ENCODE data around the gene TRAPPC12. TPM values are rescaled to one million over a fixed set of nuclear protein-coding genes. Genes with fewer than 3 reads are reported as not detected.

Gene TRAPPC12
- polyA plus RNA-seq, 1 donor from 2014 or later = 76.2 TPM

DNA sequence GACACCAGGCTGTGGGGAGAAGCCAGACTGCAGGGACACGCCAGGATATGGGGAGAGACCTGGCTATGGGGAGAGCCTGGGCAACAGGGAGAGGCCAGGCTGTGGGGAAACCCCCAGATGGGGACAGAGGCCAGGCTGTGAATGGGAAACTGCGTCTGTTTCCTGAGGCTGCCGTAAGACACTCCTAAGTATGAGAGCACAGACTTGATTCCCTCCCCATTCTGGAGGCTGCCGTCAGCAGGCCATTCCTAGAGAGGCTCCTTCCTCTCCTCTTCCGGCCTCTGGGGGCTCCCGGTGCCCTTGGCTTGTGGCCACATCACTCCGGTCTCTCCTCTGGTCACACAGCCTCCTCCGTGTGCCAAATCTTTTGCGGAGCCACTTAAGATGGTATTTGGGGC lies 107.5 kb downstream of the TRAPPC12 start:
- H3K36me3 ChIP-seq (ENCODE audit: insufficient read depth, low read length) = no peaks in the 10 kb centered on the region
- H3K9me2 ChIP-seq (ENCODE audit: insufficient read depth, low read length) = no peaks in the 10 kb centered on the region
- H4K20me1 ChIP-seq (ENCODE audit: insufficient read depth) = no peaks in the 10 kb centered on the region
- no peak overlapping the region for H3K27ac ChIP-seq (ENCODE audit: low read length)
- H3K4me2 ChIP-seq (ENCODE audit: low read length) = no peak overlapping the region
- H3K27me3 ChIP-seq (ENCODE audit: insufficient read depth, low read depth, low read length) = no peaks in the 10 kb centered on the region
- no peak overlapping the region for H3K9ac ChIP-seq (ENCODE audit: low read length)
- H3K9me3 ChIP-seq (ENCODE audit: low read length) = no peaks in the 10 kb centered on the region
- H3K79me2 ChIP-seq (replicated peaks; ENCODE audit: insufficient read depth, low read length) = no peaks in the 10 kb centered on the region
- no peak overlapping the region for H2AFZ ChIP-seq (ENCODE audit: low read depth, low read length)
- TF ChIP-seq SMC3 (conservative IDR thresholded peaks at IDR 0.05; ENCODE audit: poor library complexity) (no peak), TAF1 (IDR thresholded peaks at IDR 0.05; ENCODE audit: low read depth) (no peak), MXI1 (conservative IDR thresholded peaks at IDR 0.05; ENCODE audit: poor library complexity, severe bottlenecking) (no peak), EP300 (conservative IDR thresholded peaks at IDR 0.05; ENCODE audit: poor library complexity, severe bottlenecking) (no peak), EZH2 (IDR thresholded peaks at IDR 0.05; ENCODE audit: borderline replicate concordance, insufficient read depth, low read length, poor library complexity, severe bottlenecking) (no peak), POLR2AphosphoS5 (IDR thresholded peaks at IDR 0.05) (no peak), RAD21 (conservative IDR thresholded peaks at IDR 0.05) (no peak)
- TF ChIP-seq, protein P1, sequence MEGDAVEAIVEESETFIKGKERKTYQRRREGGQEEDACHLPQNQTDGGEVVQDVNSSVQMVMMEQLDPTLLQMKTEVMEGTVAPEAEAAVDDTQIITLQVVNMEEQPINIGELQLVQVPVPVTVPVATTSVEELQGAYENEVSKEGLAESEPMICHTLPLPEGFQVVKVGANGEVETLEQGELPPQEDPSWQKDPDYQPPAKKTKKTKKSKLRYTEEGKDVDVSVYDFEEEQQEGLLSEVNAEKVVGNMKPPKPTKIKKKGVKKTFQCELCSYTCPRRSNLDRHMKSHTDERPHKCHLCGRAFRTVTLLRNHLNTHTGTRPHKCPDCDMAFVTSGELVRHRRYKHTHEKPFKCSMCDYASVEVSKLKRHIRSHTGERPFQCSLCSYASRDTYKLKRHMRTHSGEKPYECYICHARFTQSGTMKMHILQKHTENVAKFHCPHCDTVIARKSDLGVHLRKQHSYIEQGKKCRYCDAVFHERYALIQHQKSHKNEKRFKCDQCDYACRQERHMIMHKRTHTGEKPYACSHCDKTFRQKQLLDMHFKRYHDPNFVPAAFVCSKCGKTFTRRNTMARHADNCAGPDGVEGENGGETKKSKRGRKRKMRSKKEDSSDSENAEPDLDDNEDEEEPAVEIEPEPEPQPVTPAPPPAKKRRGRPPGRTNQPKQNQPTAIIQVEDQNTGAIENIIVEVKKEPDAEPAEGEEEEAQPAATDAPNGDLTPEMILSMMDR (IDR thresholded peaks at IDR 0.05; ENCODE audit: poor library complexity, severe bottlenecking) = no peak
- TF ChIP-seq, protein P2, sequence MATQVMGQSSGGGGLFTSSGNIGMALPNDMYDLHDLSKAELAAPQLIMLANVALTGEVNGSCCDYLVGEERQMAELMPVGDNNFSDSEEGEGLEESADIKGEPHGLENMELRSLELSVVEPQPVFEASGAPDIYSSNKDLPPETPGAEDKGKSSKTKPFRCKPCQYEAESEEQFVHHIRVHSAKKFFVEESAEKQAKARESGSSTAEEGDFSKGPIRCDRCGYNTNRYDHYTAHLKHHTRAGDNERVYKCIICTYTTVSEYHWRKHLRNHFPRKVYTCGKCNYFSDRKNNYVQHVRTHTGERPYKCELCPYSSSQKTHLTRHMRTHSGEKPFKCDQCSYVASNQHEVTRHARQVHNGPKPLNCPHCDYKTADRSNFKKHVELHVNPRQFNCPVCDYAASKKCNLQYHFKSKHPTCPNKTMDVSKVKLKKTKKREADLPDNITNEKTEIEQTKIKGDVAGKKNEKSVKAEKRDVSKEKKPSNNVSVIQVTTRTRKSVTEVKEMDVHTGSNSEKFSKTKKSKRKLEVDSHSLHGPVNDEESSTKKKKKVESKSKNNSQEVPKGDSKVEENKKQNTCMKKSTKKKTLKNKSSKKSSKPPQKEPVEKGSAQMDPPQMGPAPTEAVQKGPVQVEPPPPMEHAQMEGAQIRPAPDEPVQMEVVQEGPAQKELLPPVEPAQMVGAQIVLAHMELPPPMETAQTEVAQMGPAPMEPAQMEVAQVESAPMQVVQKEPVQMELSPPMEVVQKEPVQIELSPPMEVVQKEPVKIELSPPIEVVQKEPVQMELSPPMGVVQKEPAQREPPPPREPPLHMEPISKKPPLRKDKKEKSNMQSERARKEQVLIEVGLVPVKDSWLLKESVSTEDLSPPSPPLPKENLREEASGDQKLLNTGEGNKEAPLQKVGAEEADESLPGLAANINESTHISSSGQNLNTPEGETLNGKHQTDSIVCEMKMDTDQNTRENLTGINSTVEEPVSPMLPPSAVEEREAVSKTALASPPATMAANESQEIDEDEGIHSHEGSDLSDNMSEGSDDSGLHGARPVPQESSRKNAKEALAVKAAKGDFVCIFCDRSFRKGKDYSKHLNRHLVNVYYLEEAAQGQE (IDR thresholded peaks at IDR 0.05; ENCODE audit: borderline replicate concordance) = no peak
- H3K4me3 ChIP-seq (ENCODE audit: low read length) = no peak overlapping the region
- H3F3A ChIP-seq (ENCODE audit: insufficient read depth, low read length, poor library complexity, severe bottlenecking) = no peaks in the 10 kb centered on the region

DNA sequence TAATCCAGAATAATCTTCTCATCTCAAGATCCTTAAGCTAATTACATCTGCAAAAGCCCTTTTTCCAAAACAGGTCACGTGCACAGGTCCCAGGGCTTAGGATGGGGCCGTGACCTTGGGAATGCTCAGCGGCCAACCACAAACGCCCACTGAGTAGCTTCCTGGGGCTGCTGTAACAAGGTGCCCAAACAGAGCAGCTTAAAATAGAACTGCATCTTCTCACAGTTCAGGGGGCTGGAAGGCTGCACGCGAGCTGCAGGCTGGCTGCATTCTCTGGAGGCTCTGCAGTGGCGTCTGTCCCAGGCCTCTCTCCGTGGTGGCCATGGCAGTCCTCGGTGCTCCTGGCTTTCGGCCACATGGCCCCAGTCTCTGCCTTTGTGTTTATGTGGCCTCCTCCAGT lies 107.9 kb downstream of the TRAPPC12 start:
- TF ChIP-seq, protein P2 (IDR thresholded peaks at IDR 0.05; ENCODE audit: borderline replicate concordance) = no peak
- no peak for TF ChIP-seq EZH2 (IDR thresholded peaks at IDR 0.05; ENCODE audit: borderline replicate concordance, insufficient read depth, low read length, poor library complexity, severe bottlenecking)
- TF ChIP-seq SMC3 (conservative IDR thresholded peaks at IDR 0.05; ENCODE audit: poor library complexity) = no peak
- no peak for TF ChIP-seq EP300 (conservative IDR thresholded peaks at IDR 0.05; ENCODE audit: poor library complexity, severe bottlenecking)
- TF ChIP-seq, protein P1 (IDR thresholded peaks at IDR 0.05; ENCODE audit: poor library complexity, severe bottlenecking) = no peak
- no peak for TF ChIP-seq POLR2AphosphoS5 (IDR thresholded peaks at IDR 0.05)
- no peak for TF ChIP-seq MXI1 (conservative IDR thresholded peaks at IDR 0.05; ENCODE audit: poor library complexity, severe bottlenecking)
- no peak for TF ChIP-seq RAD21 (conservative IDR thresholded peaks at IDR 0.05)
- no peak for TF ChIP-seq TAF1 (IDR thresholded peaks at IDR 0.05; ENCODE audit: low read depth)
- H3F3A ChIP-seq (ENCODE audit: insufficient read depth, low read length, poor library complexity, severe bottlenecking) = no peaks in the 10 kb centered on the region
- H3K9ac ChIP-seq (ENCODE audit: low read length) = no peak overlapping the region
- no peaks in the 10 kb centered on the region for H3K36me3 ChIP-seq (ENCODE audit: insufficient read depth, low read length)
- no peak overlapping the region for H3K27ac ChIP-seq (ENCODE audit: low read length)
- no peaks in the 10 kb centered on the region for H3K27me3 ChIP-seq (ENCODE audit: insufficient read depth, low read depth, low read length)
- no peak overlapping the region for H3K4me3 ChIP-seq (ENCODE audit: low read length)
- H3K79me2 ChIP-seq (replicated peaks; ENCODE audit: insufficient read depth, low read length) = no peaks in the 10 kb centered on the region
- H3K9me3 ChIP-seq (ENCODE audit: low read length) = no peaks in the 10 kb centered on the region
- no peaks in the 10 kb centered on the region for H4K20me1 ChIP-seq (ENCODE audit: insufficient read depth)
- no peaks in the 10 kb centered on the region for H3K9me2 ChIP-seq (ENCODE audit: insufficient read depth, low read length)
- H2AFZ ChIP-seq (ENCODE audit: low read depth, low read length) = no peak overlapping the region
- no peak overlapping the region for H3K4me2 ChIP-seq (ENCODE audit: low read length)
